SK-N-SH treated with all-trans-retinoic acid at 6 μM for 48 hours (cell line): Measurements from ENCODE around the gene ZNF618.

Experiments
- ATAC-seq: fragments of 200-7000 bp; cut with Tn5 transposase; 3 replicates; pipeline ENCODE4 v1.9.1; 2020; ENCODE audit warnings: mild to moderate bottlenecking, moderate library complexity
- ARNTL ChIP-seq: fragments of 450-650 bp; formaldehyde crosslinking; IDR thresholded peaks from 2 replicates; pipeline ENCODE4 v1.5.0; 2020; ENCODE audit warnings: low read depth, mild to moderate bottlenecking, moderate library complexity, borderline replicate concordance
- CREB5 ChIP-seq: fragments of 250-450 bp; sonication (Bioruptor Pico); IDR thresholded peaks from 2 replicates; pipeline ENCODE4 v1.5.1; 2020; ENCODE audit warnings: low read depth, mild to moderate bottlenecking, moderate library complexity
- CSDC2 ChIP-seq: fragments of 250-450 bp; sonication (Bioruptor Pico); IDR thresholded peaks from 2 replicates; pipeline ENCODE4 v1.5.0; 2020; ENCODE audit warnings: mild to moderate bottlenecking, moderate library complexity
- ESRRG ChIP-seq: fragments of 250-450 bp; sonication (Bioruptor Pico); IDR thresholded peaks from 2 replicates; pipeline ENCODE4 v1.6.1; 2021; ENCODE audit warnings: mild to moderate bottlenecking
- GLIS3 ChIP-seq: fragments of 250-450 bp; sonication (Bioruptor Pico); IDR thresholded peaks from 2 replicates; pipeline ENCODE4 v1.5.0; 2020; ENCODE audit warnings: mild to moderate bottlenecking, moderate library complexity
- ISL1 ChIP-seq: fragments of 250-450 bp; sonication (Bioruptor Pico); IDR thresholded peaks from 2 replicates; pipeline ENCODE4 v2.1.2; 2022; ENCODE audit warnings: mild to moderate bottlenecking, moderate library complexity
- OSR1 ChIP-seq: fragments of 250-450 bp; sonication (Bioruptor Pico); IDR thresholded peaks from 2 replicates; pipeline ENCODE4 v1.8.0; 2022; ENCODE audit warnings: moderate library complexity, mild to moderate bottlenecking, inconsistent platforms
- PATZ1 ChIP-seq: fragments of 250-450 bp; sonication (Bioruptor Pico); IDR thresholded peaks from 2 replicates; pipeline ENCODE4 v1.8.0; 2020; ENCODE audit warnings: mild to moderate bottlenecking, moderate library complexity, borderline replicate concordance
- POU6F1 ChIP-seq: fragments of 250-450 bp; sonication (Bioruptor Pico); IDR thresholded peaks from 2 replicates; pipeline ENCODE4 v1.8.0; 2021; ENCODE audit warnings: low read depth, mild to moderate bottlenecking, moderate library complexity, borderline replicate concordance
- PPARA ChIP-seq: fragments of 250-450 bp; sonication (Bioruptor Pico); IDR thresholded peaks from 2 replicates; pipeline ENCODE4 v1.5.0; 2020; ENCODE audit warnings: mild to moderate bottlenecking, borderline replicate concordance
- SNAI2 ChIP-seq: fragments of 250-450 bp; sonication (Bioruptor Pico); IDR thresholded peaks from 2 replicates; pipeline ENCODE4 v1.5.0; 2020; ENCODE audit warnings: mild to moderate bottlenecking, moderate library complexity
- TCF4 ChIP-seq: fragments of 250-450 bp; sonication (Bioruptor Pico); IDR thresholded peaks from 2 replicates; pipeline ENCODE4 v1.8.0; 2021; ENCODE audit warnings: mild to moderate bottlenecking, moderate library complexity, borderline replicate concordance
- TOX ChIP-seq: fragments of 250-450 bp; sonication (Bioruptor Pico); IDR thresholded peaks from 2 replicates; pipeline ENCODE4 v1.8.0; 2021; ENCODE audit warnings: mild to moderate bottlenecking, moderate library complexity, borderline replicate concordance
- TSHZ2 ChIP-seq: fragments of 250-450 bp; sonication (Bioruptor Pico); IDR thresholded peaks from 2 replicates; pipeline ENCODE4 v1.5.0; 2020; ENCODE audit warnings: mild to moderate bottlenecking, moderate library complexity
- ZFP3 ChIP-seq: fragments of 250-450 bp; sonication (Bioruptor Pico); IDR thresholded peaks from 2 replicates; pipeline ENCODE4 v1.5.0; 2020; ENCODE audit warnings: mild to moderate bottlenecking, moderate library complexity
- ZNF565 ChIP-seq: fragments of 450-650 bp; formaldehyde crosslinking; conservative IDR thresholded peaks from 2 replicates; pipeline ENCODE4 v1.5.0; 2020; ENCODE audit warnings: low read depth, mild to moderate bottlenecking, moderate library complexity
- ZNF70 ChIP-seq: fragments of 450-650 bp; formaldehyde crosslinking; IDR thresholded peaks from 2 replicates; pipeline ENCODE4 v1.5.0; 2020; ENCODE audit warnings: mild to moderate bottlenecking, moderate library complexity
- ZNF8 ChIP-seq: fragments of 450-650 bp; formaldehyde crosslinking; IDR thresholded peaks from 2 replicates; pipeline ENCODE4 v1.5.0; 2020; ENCODE audit warnings: mild to moderate bottlenecking, moderate library complexity
- TF ChIP-seq, protein P1 (sequence below): fragments of 250-450 bp; sonication (Bioruptor Pico); IDR thresholded peaks from 2 replicates; pipeline ENCODE4 v1.5.1; 2021; ENCODE audit warnings: mild to moderate bottlenecking, moderate library complexity

Gene ZNF618

DNA sequence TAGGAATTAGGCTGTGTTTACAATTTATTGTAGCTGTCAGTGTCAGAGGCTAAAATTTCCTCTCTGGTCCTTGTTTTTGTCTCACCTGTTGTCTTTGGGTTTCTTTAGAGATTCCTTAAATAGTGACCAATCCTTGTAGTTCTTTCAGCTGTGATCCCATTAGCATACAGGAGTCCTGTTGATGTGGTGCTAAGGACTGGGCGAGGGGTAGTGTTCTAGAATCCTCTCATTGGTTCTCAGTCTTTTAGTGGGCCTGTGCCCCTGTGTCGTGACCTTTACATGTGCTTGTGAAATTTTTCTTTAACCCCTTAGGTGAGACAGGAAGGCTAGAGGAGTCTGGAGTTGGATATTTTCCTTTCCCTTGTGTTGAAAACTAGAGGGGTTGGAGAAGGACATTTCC is 51.2 kb downstream of the ZNF618 start:
- TF ChIP-seq OSR1 (CRISPR knock-in tag) (no peak), SNAI2 (CRISPR knock-in tag) (no peak), CREB5 (CRISPR knock-in tag) (no peak), TOX (CRISPR knock-in tag) (no peak), ZFP3 (CRISPR knock-in tag) (no peak), ARNTL (no peak), TCF4 (no peak), PPARA (no peak), GLIS3 (CRISPR knock-in tag) (no peak), ISL1 (CRISPR knock-in tag) (no peak)
- TF ChIP-seq, protein P1, sequence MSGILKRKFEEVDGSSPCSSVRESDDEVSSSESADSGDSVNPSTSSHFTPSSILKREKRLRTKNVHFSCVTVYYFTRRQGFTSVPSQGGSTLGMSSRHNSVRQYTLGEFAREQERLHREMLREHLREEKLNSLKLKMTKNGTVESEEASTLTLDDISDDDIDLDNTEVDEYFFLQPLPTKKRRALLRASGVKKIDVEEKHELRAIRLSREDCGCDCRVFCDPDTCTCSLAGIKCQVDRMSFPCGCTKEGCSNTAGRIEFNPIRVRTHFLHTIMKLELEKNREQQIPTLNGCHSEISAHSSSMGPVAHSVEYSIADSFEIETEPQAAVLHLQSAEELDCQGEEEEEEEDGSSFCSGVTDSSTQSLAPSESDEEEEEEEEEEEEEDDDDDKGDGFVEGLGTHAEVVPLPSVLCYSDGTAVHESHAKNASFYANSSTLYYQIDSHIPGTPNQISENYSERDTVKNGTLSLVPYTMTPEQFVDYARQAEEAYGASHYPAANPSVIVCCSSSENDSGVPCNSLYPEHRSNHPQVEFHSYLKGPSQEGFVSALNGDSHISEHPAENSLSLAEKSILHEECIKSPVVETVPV (CRISPR knock-in tag): no peak
- ATAC-seq: no peak

- TF ChIP-seq POU6F1 (CRISPR knock-in tag) (no peak), CSDC2 (no peak), ZNF565 (CRISPR knock-in tag) (no peak), ZNF8 (CRISPR knock-in tag) (no peak), GLIS3 (CRISPR knock-in tag) (no peak), ARNTL (no peak)
- ATAC-seq: no peak
Measured at GRCh38 chr9:113928269-113928668, 52.2 kb downstream of the ZNF618 start.

DNA sequence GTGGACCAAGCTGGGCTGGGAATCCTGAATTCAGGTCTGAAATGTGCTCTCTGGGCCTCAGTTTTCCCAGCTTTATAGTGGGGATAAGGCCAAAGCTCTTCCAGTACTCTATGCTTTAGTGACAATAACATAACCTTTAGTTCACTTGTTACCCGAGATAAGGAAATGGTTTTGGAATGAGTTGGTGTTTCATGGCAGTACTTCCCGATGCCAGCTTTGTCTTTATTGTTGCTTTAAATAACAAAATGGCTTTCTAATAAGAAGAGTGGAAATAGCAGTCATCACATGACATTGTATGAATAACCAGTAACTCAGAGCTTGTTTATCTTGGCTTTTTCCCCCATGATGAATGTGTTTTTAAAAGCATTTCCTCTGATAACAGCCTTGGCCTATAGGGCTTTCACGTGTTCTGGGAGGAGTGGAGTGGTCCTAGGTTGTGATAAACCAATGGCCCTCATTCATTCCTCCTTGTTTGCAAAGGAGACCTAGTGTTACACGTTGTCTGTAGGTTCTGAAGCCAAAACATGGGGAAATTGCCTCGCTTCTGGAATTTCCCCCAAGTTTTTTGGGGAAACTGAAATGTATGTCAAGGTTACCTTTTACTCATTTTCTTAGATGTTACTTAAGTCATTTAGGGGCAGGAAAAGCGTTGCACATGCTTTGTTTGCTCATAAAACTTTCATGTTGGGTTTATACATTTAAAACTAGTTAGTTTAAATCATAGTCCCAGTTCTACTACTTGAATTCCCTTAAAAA is 53.7 kb downstream of the ZNF618 start:
- no peak for ATAC-seq
- TF ChIP-seq ZNF70 (CRISPR knock-in tag) (no peak), ESRRG (CRISPR knock-in tag) (no peak), SNAI2 (CRISPR knock-in tag) (0 out of 2 replicates have a peak, but pooled peaks have one; percentile 9), TOX (CRISPR knock-in tag) (no peak), ISL1 (CRISPR knock-in tag) (peak; percentile 84), CREB5 (CRISPR knock-in tag) (no peak), PATZ1 (CRISPR knock-in tag) (no peak), ZNF8 (CRISPR knock-in tag) (no peak)

- no peak for ATAC-seq
- TF ChIP-seq ZNF8 (CRISPR knock-in tag) (no peak), PATZ1 (CRISPR knock-in tag) (no peak), GLIS3 (CRISPR knock-in tag) (no peak), ARNTL (no peak), CREB5 (CRISPR knock-in tag) (no peak), CSDC2 (no peak), TOX (CRISPR knock-in tag) (no peak), ZNF565 (CRISPR knock-in tag) (no peak), ZFP3 (CRISPR knock-in tag) (no peak), OSR1 (CRISPR knock-in tag) (no peak), TSHZ2 (CRISPR knock-in tag) (no peak), TCF4 (no peak)
Measured at GRCh38 chr9:113930390-113930783, 54.3 kb downstream of the ZNF618 start.
